GM23338 (cell line): Measurements from ENCODE around the gene SEMA6D. TPM values are rescaled to one million over a fixed set of nuclear protein-coding genes. Genes with fewer than 3 reads are reported as not detected.

Source experiments
- ATAC-seq: fragments of 200-7000 bp; cut with Tn5 transposase; 3 replicates; pipeline ENCODE4 v1.9.1; 2020
- DNase-seq: peaks from one replicate; pipeline ENCODE4 v3.0.0-alpha.2; 2015; ENCODE audit warnings: low spot score
- H2AFZ ChIP-seq: fragments of 200-600 bp; sonication (generic); 2 replicates; pipeline ENCODE4 v1.8.0; 2016; ENCODE audit warnings: antibody characterized with exemption, mild to moderate bottlenecking, moderate library complexity
- H3F3A ChIP-seq: fragments of 200-600 bp; sonication (generic); replicated peaks from 2 replicates; pipeline ENCODE4 v1.8.0; 2017; ENCODE audit warnings: antibody characterized with exemption, mixed run types, low read depth
- H3K27ac ChIP-seq: fragments of 200-600 bp; sonication (generic); 2 replicates; pipeline ENCODE4 v1.6.1; 2016; ENCODE audit warnings: low read depth
- H3K27me3 ChIP-seq: fragments of 200-600 bp; sonication (generic); 2 replicates; pipeline ENCODE4 v1.8.0; 2016; ENCODE audit warnings: mild to moderate bottlenecking, mixed run types, moderate library complexity; ENCODE audit not compliant: insufficient read depth
- H3K36me3 ChIP-seq: fragments of 200-600 bp; sonication (generic); 2 replicates; pipeline ENCODE4 v1.8.0; 2016; ENCODE audit warnings: mild to moderate bottlenecking; ENCODE audit not compliant: insufficient read depth
- H3K4me1 ChIP-seq: fragments of 200-600 bp; sonication (generic); 2 replicates; pipeline ENCODE4 v1.8.0; 2016; ENCODE audit warnings: mild to moderate bottlenecking, moderate library complexity; ENCODE audit not compliant: insufficient read depth
- H3K4me2 ChIP-seq: fragments of 200-600 bp; sonication (generic); 2 replicates; pipeline ENCODE4 v1.7.1; 2017; ENCODE audit warnings: mixed run types
- H3K4me3 ChIP-seq: fragments of 200-600 bp; sonication (generic); 2 replicates; pipeline ENCODE4 v1.6.1; 2016; ENCODE audit warnings: mixed run types
- H3K79me2 ChIP-seq: fragments of 200-600 bp; sonication (generic); replicated peaks from 2 replicates; pipeline ENCODE4 v1.8.0; 2017; ENCODE audit warnings: mild to moderate bottlenecking; ENCODE audit not compliant: insufficient read depth
- H3K9me2 ChIP-seq: fragments of 200-600 bp; sonication (generic); 2 replicates; pipeline ENCODE4 v1.8.0; 2017; ENCODE audit not compliant: insufficient read depth
- H4K20me1 ChIP-seq: fragments of 200-600 bp; sonication (generic); replicated peaks from 2 replicates; pipeline ENCODE4 v1.8.0; 2017; ENCODE audit warnings: mild to moderate bottlenecking; ENCODE audit not compliant: insufficient read depth
- H3K27ac Mint-ChIP-seq: 2 replicates; pipeline ENCODE4 v1.8.0; 2020; ENCODE audit warnings: inconsistent platforms, mild to moderate bottlenecking, moderate library complexity, mixed read lengths
- H3K27me3 Mint-ChIP-seq: 3 replicates; pipeline ENCODE4 v1.8.0; 2022; ENCODE audit warnings: low read depth, mild to moderate bottlenecking, moderate library complexity, mixed read lengths, inconsistent platforms; ENCODE audit not compliant: insufficient read depth, poor library complexity
- H3K36me3 Mint-ChIP-seq: 3 replicates; pipeline ENCODE4 v1.8.0; 2021; ENCODE audit warnings: low read depth, mild to moderate bottlenecking, inconsistent platforms, moderate library complexity, mixed read lengths
- H3K4me1 Mint-ChIP-seq: 3 replicates; pipeline ENCODE4 v1.8.0; 2020; ENCODE audit warnings: mild to moderate bottlenecking, inconsistent platforms, mixed read lengths
- H3K4me3 Mint-ChIP-seq: 3 replicates; pipeline ENCODE4 v1.8.0; 2021; ENCODE audit warnings: moderate library complexity, mild to moderate bottlenecking, inconsistent platforms, mixed read lengths
- H3K9me3 Mint-ChIP-seq: 3 replicates; pipeline ENCODE4 v1.8.0; 2020; ENCODE audit warnings: moderate library complexity, mild to moderate bottlenecking, inconsistent platforms, mixed read lengths
- CREB1 ChIP-seq: fragments of 250-450 bp; sonication (Bioruptor Pico); IDR thresholded peaks from 2 replicates; pipeline ENCODE4 v1.5.0; 2020; ENCODE audit warnings: low read depth, mild to moderate bottlenecking, moderate library complexity
- CTCF ChIP-seq, 2 experiments: fragments of 200-600 bp in 1 of 2; sonication (generic) in 1 of 2; conservative IDR thresholded peaks; 2 replicates each; pipeline versions ENCODE4 v1.5.1 to v1.6.1; 2016 to 2017; ENCODE audit warnings: antibody characterized with exemption in 2 of 2, low read depth in 2 of 2, mild to moderate bottlenecking in 2 of 2, moderate library complexity in 1 of 2
- ETS1 ChIP-seq: IDR thresholded peaks from 2 replicates; pipeline ENCODE4 v1.6.1; 2016; ENCODE audit warnings: antibody characterized with exemption
- EZH2 ChIP-seq: fragments of 200-600 bp; sonication (generic); IDR thresholded peaks from one replicate; pipeline ENCODE4 v1.8.0; 2017; ENCODE audit warnings: antibody characterized with exemption, mild to moderate bottlenecking, low read depth; ENCODE audit not compliant: unreplicated experiment
- EZH2phosphoT487 ChIP-seq: fragments of 200-600 bp; sonication (generic); IDR thresholded peaks from one replicate; pipeline ENCODE4 v1.8.1; 2018; ENCODE audit warnings: antibody characterized with exemption; ENCODE audit not compliant: unreplicated experiment
- JUNB ChIP-seq: IDR thresholded peaks from one replicate; pipeline ENCODE4 v1.6.1; 2016; ENCODE audit warnings: antibody characterized with exemption; ENCODE audit not compliant: unreplicated experiment
- NANOG ChIP-seq: IDR thresholded peaks from 2 replicates; pipeline ENCODE4 v1.6.1; 2016; ENCODE audit warnings: antibody characterized with exemption, borderline replicate concordance
- POLR2AphosphoS5 ChIP-seq: IDR thresholded peaks from 2 replicates; pipeline ENCODE4 v1.6.1; 2016; ENCODE audit warnings: antibody characterized with exemption, low read depth
- REST ChIP-seq: IDR thresholded peaks from one replicate; pipeline ENCODE4 v1.6.1; 2018; ENCODE audit warnings: antibody characterized with exemption; ENCODE audit not compliant: unreplicated experiment
- STAT1 ChIP-seq: IDR thresholded peaks from one replicate; pipeline ENCODE4 v1.6.1; 2016; ENCODE audit warnings: antibody characterized with exemption; ENCODE audit not compliant: unreplicated experiment
- ZNF114 ChIP-seq: fragments of 250-450 bp; sonication (Bioruptor Pico); IDR thresholded peaks from 2 replicates; pipeline ENCODE4 v1.5.0; 2020; ENCODE audit warnings: mild to moderate bottlenecking, moderate library complexity
- ZNF331 ChIP-seq: fragments of 250-450 bp; sonication (Bioruptor Pico); IDR thresholded peaks from 2 replicates; pipeline ENCODE4 v1.5.0; 2020; ENCODE audit warnings: low read depth, mild to moderate bottlenecking, moderate library complexity
- ZNF462 ChIP-seq: fragments of 250-450 bp; sonication (Bioruptor Pico); IDR thresholded peaks from 2 replicates; pipeline ENCODE4 v1.5.0; 2020; ENCODE audit warnings: mild to moderate bottlenecking, moderate library complexity
- polyA plus RNA-seq: library from polyadenylated mRNA; unstranded; fragments of >200 nt; fragmentation: Nextera tagmentation; extraction: Ambion mirVana; gene quantifications from 2 replicates; pipeline ENCODE4 v1.2.1, GENCODE V29; 2016
- total RNA-seq: library from RNA; depleted of rRNA; stranded (reverse); fragments of >200 nt; shearing (Covaris generic); gene quantifications from 2 replicates; pipeline ENCODE4 v1.2.3, GENCODE V29; 2014

The SEMA6D gene
- total and polyA plus RNA-seq, 2 experiments from 2014 or later, result 0.37 to 0.97 TPM

- H3K36me3 ChIP-seq, result no peaks in the 10 kb centered on the region
- no peaks in the 10 kb centered on the region; the same call in 1 of the 2 replicates for H3K79me2 ChIP-seq
- DNase-seq, result no peak
- H3K27ac Mint-ChIP-seq, result no peak overlapping the region
- H3K4me3 ChIP-seq, result no peak overlapping the region
- no peak overlapping the region for H3K4me3 Mint-ChIP-seq
- peaks cover 19% of the 10 kb centered on the region for H3K4me1 ChIP-seq
- ATAC-seq, result no peak
- H3K4me2 ChIP-seq, result no peak overlapping the region
- TF ChIP-seq EZH2phosphoT487 (no peak), REST (no peak), POLR2AphosphoS5 (no peak), JUNB (no peak), ZNF462 (no peak), ZNF331 (CRISPR knock-in tag) (no peak), CTCF (conservative IDR thresholded peaks at IDR 0.05; ENCODE audit: low read depth in 2 of 2) (no peak), EZH2 (no peak), ETS1 (no peak), NANOG (no peak), ZNF114 (CRISPR knock-in tag) (no peak), CREB1 (no peak), STAT1 (no peak)
- H3K27me3 Mint-ChIP-seq, result peaks cover 11% of the 10 kb centered on the region
- no peaks in the 10 kb centered on the region for H4K20me1 ChIP-seq
- 0 out of 2 replicates have a peak, but pooled peaks cover 5% of the 10 kb centered on the region for H3K9me2 ChIP-seq
- no peak overlapping the region for H2AFZ ChIP-seq
- peaks cover 26% of the 10 kb centered on the region for H3K4me1 Mint-ChIP-seq
- no peaks in the 10 kb centered on the region for H3K36me3 Mint-ChIP-seq
- H3F3A ChIP-seq, result no peaks in the 10 kb centered on the region
- H3K9me3 Mint-ChIP-seq, result no peaks in the 10 kb centered on the region
- no peak overlapping the region for H3K27ac ChIP-seq
- peaks cover 50% of the 10 kb centered on the region for H3K27me3 ChIP-seq
Observed at GRCh38 chr15:47743385-47743784, 26.1 kb downstream of the SEMA6D start.
